PC-9 (cell line): ENCODE results near the gene ZNF335. TPM values are rescaled to one million over a fixed set of nuclear protein-coding genes. Genes with fewer than 3 reads are reported as not detected.
A peak's percentile ranks its signal among the peaks of the same experiment; 100 is the strongest.

Source experiments
- BruUV-seq: library from RNA; stranded (reverse); fragments of 400-500 nt; replicated peaks from 2 replicates; lab custom pipeline; 2021; lab: Mats Ljungman, UMichigan
- CTCF ChIA-PET: fragments of 300-600 bp; sonication (Branson Sonifier 250); formaldehyde crosslinking; loops from one replicate; lab custom pipeline; 2022; ENCODE audit warnings: antibody characterized with exemption; lab: Charles Lee
- POLR2A ChIA-PET: fragments of 300-600 bp; sonication (Branson Sonifier 250); formaldehyde crosslinking; loops from one replicate; lab custom pipeline; 2022; ENCODE audit warnings: antibody characterized with exemption; ENCODE audit not compliant: unreplicated experiment; lab: Charles Lee
- DNase-seq, 2 experiments: peaks; one replicate each; pipeline versions ENCODE4 v3.0.0 to v3.0.0-alpha.2; 2015 to 2022; ENCODE audit warnings: mixed read lengths in 1 of 2
- H2AFZ ChIP-seq: fragments of 200-600 bp; sonication (generic); 2 replicates; pipeline ENCODE4 v1.8.1; 2017; ENCODE audit warnings: antibody characterized with exemption
- H3F3A ChIP-seq: fragments of 200-600 bp; sonication (generic); 2 replicates; pipeline ENCODE4 v1.8.1; 2017; ENCODE audit warnings: antibody characterized with exemption, mild to moderate bottlenecking, low read depth; ENCODE audit not compliant: insufficient read depth
- H3K27ac ChIP-seq: fragments of 200-600 bp; sonication (generic); 2 replicates; pipeline ENCODE4 v1.6.1; 2016; ENCODE audit warnings: mixed run types
- H3K27me3 ChIP-seq: fragments of 200-600 bp; sonication (generic); 2 replicates; pipeline ENCODE4 v1.6.1; 2016; ENCODE audit warnings: low read depth, mixed run types; ENCODE audit not compliant: insufficient read depth
- H3K36me3 ChIP-seq: fragments of 200-600 bp; sonication (generic); 2 replicates; pipeline ENCODE4 v1.6.1; 2016; ENCODE audit warnings: low read depth, mixed run types
- H3K4me1 ChIP-seq: fragments of 200-600 bp; sonication (generic); replicated peaks from 2 replicates; pipeline ENCODE4 v1.6.1; 2016; ENCODE audit warnings: mixed run types; ENCODE audit not compliant: insufficient read depth
- H3K4me2 ChIP-seq: fragments of 200-600 bp; sonication (generic); 2 replicates; pipeline ENCODE4 v1.6.1; 2017; ENCODE audit warnings: mixed run types
- H3K4me3 ChIP-seq: fragments of 200-600 bp; sonication (generic); 2 replicates; pipeline ENCODE4 v1.6.1; 2016; ENCODE audit warnings: mixed run types
- H3K79me2 ChIP-seq: fragments of 200-600 bp; sonication (generic); 2 replicates; pipeline ENCODE4 v1.6.1; 2017; ENCODE audit warnings: low read depth, mixed run types
- H3K9me2 ChIP-seq: fragments of 200-600 bp; sonication (generic); 2 replicates; pipeline ENCODE4 v1.8.1; 2017; ENCODE audit warnings: mild to moderate bottlenecking; ENCODE audit not compliant: insufficient read depth
- H3K9me3 ChIP-seq: fragments of 200-600 bp; sonication (generic); 2 replicates; pipeline ENCODE4 v1.8.1; 2016; ENCODE audit warnings: low read depth; ENCODE audit not compliant: insufficient read depth
- H4K20me1 ChIP-seq: fragments of 200-600 bp; sonication (generic); 2 replicates; pipeline ENCODE4 v1.8.1; 2017; ENCODE audit not compliant: insufficient read depth
- EZH2 ChIP-seq: fragments of 200-600 bp; sonication (generic); IDR thresholded peaks from 2 replicates; pipeline ENCODE4 v1.8.0; 2017; ENCODE audit warnings: antibody characterized with exemption, low read depth
- intact Hi-C: fragments of 100-400 bp; cut with micrococcal nuclease; formaldehyde crosslinking; loops from one replicate; pipeline ENCODE4 v1.10.0; 2022; ENCODE audit not compliant: unreplicated experiment
- total RNA-seq: library from RNA; stranded (reverse); gene quantifications from 2 replicates; pipeline ENCODE4 v1.2.3, GENCODE V29; 2021
- TF ChIP-seq, protein P1 (sequence below): fragments of 200-600 bp; sonication (generic); conservative IDR thresholded peaks from 2 replicates; pipeline ENCODE4 v1.6.1; 2017; ENCODE audit warnings: mixed run types, antibody characterized with exemption, mild to moderate bottlenecking, moderate library complexity

Gene ZNF335
- total RNA-seq, 1 experiment from 2014 or later = 16.3 TPM

DNA sequence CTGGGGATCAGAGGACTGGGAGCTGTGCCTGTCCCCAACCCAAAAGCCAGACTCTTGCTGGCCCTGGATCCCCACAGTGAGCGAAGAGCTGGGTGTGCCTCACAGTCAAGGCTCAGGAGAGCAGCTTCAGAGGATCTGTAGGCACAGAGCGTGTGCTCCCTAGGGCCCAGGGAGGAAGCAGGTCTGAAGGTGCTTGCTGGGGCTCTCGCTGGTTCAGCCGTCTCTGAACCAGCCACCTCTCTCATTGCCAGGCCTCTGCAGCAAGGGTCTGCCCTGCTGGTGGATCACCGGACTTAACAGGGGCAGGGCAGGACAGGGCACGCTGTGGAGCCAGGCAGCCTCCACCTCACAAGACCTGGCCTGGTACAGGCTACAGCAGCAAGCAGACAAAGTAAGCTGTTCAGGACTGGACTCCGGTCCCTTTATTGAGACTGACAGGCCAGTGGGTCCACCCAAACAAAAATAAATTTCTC, 23.7 kb downstream of the ZNF335 start:
- Histone ChIP-seq H3K79me2 (no peaks in the 10 kb centered on the region), H3K9me3 (no peaks in the 10 kb centered on the region), H2AFZ (no peak overlapping the region), H3K36me3 (0 out of 2 replicates have a peak, but pooled peaks cover 14% of the 10 kb centered on the region), H3K4me1 (peaks cover 36% of the 10 kb centered on the region), H3F3A (peaks cover 41% of the 10 kb centered on the region), H4K20me1 (no peaks in the 10 kb centered on the region), H3K4me2 (no peak overlapping the region), H3K27ac (no peak overlapping the region), H3K4me3 (no peak overlapping the region), H3K27me3 (no peaks in the 10 kb centered on the region), H3K9me2 (no peaks in the 10 kb centered on the region)
- TF ChIP-seq EZH2 = no peak
- TF ChIP-seq, protein P1, sequence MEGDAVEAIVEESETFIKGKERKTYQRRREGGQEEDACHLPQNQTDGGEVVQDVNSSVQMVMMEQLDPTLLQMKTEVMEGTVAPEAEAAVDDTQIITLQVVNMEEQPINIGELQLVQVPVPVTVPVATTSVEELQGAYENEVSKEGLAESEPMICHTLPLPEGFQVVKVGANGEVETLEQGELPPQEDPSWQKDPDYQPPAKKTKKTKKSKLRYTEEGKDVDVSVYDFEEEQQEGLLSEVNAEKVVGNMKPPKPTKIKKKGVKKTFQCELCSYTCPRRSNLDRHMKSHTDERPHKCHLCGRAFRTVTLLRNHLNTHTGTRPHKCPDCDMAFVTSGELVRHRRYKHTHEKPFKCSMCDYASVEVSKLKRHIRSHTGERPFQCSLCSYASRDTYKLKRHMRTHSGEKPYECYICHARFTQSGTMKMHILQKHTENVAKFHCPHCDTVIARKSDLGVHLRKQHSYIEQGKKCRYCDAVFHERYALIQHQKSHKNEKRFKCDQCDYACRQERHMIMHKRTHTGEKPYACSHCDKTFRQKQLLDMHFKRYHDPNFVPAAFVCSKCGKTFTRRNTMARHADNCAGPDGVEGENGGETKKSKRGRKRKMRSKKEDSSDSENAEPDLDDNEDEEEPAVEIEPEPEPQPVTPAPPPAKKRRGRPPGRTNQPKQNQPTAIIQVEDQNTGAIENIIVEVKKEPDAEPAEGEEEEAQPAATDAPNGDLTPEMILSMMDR = no peak
- BruUV-seq = no TSS peak
- ChIA-PET POLR2A (no interaction called here), CTCF (no interaction called here)
- intact Hi-C loops = no loop called here
- DNase-seq = peak in 1 of 2 experiments; percentile 20

DNA sequence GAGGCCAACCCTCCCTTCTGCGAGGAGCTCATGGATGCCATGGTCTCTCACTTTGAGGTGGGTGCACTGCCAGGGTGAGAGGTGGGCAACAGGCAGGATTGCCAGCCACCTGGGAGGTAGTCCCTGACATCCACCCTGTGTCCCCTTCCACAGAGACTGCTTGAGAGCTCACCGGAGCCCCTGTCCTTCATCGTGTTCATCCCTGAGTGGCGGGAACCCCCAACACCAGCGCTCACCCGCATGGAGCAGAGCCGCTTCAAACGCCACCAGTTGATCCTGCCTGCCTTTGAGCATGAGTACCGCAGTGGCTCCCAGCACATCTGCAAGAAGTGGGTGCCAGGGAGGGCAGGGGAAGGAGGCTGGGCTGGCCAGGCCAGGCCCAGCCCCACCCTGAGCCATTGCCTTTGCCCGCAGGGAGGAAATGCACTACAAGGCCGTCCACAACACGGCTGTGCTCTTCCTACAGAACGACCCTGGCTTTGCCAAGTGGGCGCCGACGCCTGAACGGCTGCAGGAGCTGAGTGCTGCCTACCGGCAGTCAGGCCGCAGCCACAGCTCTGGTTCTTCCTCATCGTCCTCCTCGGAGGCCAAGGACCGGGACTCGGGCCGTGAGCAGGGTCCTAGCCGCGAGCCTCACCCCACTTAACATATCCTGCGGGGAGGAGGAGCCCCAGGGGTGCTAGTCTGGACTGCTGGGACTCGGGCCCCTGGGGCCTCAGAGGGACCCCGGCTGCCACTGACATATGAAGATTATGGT, 24.7 kb downstream of the ZNF335 start:
- BruUV-seq = no TSS peak
- Histone ChIP-seq H3K4me3 (no peak overlapping the region), H3K27ac (0 out of 2 replicates have a peak overlapping the region, but pooled peaks have one; percentile 18), H3K27me3 (no peaks in the 10 kb centered on the region), H3K9me2 (no peaks in the 10 kb centered on the region), H2AFZ (no peak overlapping the region), H3K9me3 (no peaks in the 10 kb centered on the region), H4K20me1 (no peaks in the 10 kb centered on the region), H3K79me2 (no peaks in the 10 kb centered on the region), H3K4me1 (peaks cover 37% of the 10 kb centered on the region), H3K36me3 (0 out of 2 replicates have a peak, but pooled peaks cover 14% of the 10 kb centered on the region), H3F3A (peaks cover 45% of the 10 kb centered on the region), H3K4me2 (no peak overlapping the region)
- intact Hi-C loops = no loop called here
- TF ChIP-seq EZH2 = no peak
- TF ChIP-seq, protein P1 = no peak
- ChIA-PET CTCF (interaction anchor here (0.5 to 0.6 kb wide), 2 partner anchors 46 to 453 kb away, joined by 3 read pairs; no protein-coding TSS in a partner anchor), POLR2A (no interaction called here)
- no peak for DNase-seq

DNA sequence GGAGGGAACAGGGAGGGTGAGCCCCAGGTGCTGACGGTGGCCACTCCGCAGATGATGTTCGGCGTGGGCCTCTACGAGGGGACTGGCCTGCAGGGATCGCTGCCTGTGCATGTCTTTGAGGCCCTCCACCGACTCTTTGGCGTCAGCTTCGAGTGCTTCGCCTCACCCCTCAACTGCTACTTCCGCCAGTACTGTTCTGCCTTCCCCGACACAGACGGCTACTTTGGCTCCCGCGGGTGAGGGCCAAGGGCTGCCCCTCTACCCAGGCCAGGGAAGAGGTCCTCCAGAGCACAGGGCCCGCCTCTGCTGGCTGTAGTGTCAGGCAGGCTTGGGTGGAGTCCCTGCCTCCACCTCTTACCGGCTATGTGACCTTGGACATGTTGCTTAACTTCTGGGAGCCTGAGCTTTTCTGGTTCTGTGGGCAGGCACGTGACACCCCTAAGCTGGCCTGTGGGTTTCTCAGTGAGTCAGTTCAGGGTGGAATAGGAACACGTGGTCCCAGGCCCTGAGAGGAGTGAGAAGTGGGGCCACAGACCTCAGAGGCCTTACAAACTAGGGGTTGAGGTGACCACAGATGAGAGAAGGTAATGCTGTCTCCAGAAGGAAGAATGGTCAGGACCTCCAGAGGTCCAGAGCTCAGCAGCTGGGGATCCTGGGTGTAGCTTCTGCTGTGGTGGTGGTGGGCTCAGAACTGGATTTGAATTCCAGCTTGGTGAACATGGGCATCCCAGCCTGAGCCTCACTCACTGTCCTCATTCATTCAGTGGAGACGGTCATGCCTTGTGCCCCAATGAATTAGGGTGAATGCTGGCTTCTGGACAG, 25.6 kb downstream of the ZNF335 start:
- Histone ChIP-seq H4K20me1 (no peaks in the 10 kb centered on the region), H3K9me2 (no peaks in the 10 kb centered on the region), H3K4me1 (peaks cover 37% of the 10 kb centered on the region), H2AFZ (no peak overlapping the region), H3K36me3 (0 out of 2 replicates have a peak, but pooled peaks cover 7% of the 10 kb centered on the region), H3K9me3 (no peaks in the 10 kb centered on the region), H3K27me3 (no peaks in the 10 kb centered on the region), H3K27ac (peak overlapping the region; percentile 18; the same call in 1 of the 2 replicates), H3K4me2 (no peak overlapping the region), H3F3A (peaks cover 45% of the 10 kb centered on the region), H3K79me2 (no peaks in the 10 kb centered on the region), H3K4me3 (no peak overlapping the region)
- TF ChIP-seq, protein P1 = no peak
- no peak for TF ChIP-seq EZH2
- ChIA-PET POLR2A (interaction anchor here (0.6 to 0.8 kb wide), 2 partner anchors 12 to 1037 kb away, joined by 6 to 17 read pairs; no protein-coding TSS in a partner anchor), CTCF (interaction anchor here (0.6 kb wide), 1 partner anchor 453 kb away, joined by 3 read pairs; no protein-coding TSS in a partner anchor)
- intact Hi-C loops = no loop called here
- no TSS peak for BruUV-seq
- peak; percentile 65 to 81 for DNase-seq
